SIG-M5 (cell line): ENCODE results near the gene CALCOCO1.

Experiments
- DNase-seq: peaks from one replicate; lab custom pipeline; 2025; lab: John Stamatoyannopoulos, UW

The CALCOCO1 gene

DNA sequence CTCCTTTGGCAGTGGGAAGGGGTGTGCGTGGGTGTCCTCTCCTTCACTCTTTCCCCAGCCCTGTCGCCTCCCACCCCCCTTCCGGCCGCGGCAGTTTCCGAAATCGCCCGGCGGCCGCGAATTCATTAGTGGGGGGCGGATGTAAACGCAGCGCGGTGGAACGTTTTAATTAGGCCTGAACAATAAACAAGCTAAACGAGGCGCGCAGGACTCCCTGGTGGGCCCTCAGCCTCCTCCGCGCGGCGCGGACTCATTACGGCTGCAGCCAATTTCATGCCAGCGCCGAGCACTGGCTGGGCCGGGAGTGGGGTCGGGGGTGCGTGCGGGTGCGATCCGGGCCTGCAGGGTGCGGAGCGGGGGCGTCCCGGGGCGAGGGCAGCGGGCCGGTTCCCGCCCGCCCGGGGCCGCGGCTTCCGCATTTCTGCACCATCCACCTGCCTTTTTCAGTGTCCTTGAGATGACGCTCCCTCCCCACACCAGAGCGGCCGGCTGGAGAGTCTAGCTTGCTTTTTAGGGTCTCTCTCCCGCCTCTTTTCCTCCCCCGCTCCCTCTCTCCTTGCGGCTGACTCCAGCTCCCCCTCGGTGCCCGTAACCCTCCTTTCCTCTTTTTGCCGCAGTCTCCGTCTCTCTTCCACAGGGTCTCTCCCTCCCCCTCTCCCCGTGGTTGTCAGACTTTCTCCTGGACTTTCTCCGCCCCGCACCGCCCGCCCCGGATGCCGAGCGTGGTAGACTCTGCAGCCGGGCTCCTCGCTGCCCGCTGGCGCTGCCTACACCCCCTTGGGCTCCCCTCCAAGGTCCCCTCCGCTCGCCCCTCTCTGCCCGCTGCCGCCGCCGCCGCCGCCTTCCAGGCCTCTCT lies 24.3 kb upstream of the CALCOCO1 start, which contains the start of gene CISTR:
TSS of gene CISTR (minus strand) at position 644 of the 856 bp plus-strand sequence.
- no peak for DNase-seq

DNA sequence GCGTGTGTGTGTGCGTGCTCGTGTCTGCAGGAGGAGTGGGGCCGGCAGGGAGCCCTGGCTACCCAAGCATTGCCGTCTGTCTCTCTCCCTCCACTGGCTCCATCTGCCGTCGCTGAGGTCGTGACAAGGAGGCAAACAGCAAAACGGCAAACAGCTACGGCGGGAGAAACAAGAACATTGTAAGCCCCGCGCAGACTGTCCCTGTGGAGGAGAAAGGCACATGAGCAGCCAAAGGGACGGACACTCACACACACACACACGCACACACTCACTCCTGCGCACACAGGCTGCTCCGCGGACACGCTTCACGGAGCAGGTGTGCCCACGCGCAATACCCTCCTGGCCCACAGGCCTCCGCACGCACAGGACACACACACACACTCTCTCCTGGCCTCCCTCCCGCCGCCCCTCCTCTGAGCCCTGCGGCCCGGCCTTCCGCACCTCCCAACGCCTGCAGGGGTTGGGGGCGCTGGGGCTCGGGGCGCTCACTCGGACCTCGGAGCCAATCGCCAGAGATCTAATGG lies 23.6 kb upstream of the CALCOCO1 start:
- DNase-seq: no peak

DNA sequence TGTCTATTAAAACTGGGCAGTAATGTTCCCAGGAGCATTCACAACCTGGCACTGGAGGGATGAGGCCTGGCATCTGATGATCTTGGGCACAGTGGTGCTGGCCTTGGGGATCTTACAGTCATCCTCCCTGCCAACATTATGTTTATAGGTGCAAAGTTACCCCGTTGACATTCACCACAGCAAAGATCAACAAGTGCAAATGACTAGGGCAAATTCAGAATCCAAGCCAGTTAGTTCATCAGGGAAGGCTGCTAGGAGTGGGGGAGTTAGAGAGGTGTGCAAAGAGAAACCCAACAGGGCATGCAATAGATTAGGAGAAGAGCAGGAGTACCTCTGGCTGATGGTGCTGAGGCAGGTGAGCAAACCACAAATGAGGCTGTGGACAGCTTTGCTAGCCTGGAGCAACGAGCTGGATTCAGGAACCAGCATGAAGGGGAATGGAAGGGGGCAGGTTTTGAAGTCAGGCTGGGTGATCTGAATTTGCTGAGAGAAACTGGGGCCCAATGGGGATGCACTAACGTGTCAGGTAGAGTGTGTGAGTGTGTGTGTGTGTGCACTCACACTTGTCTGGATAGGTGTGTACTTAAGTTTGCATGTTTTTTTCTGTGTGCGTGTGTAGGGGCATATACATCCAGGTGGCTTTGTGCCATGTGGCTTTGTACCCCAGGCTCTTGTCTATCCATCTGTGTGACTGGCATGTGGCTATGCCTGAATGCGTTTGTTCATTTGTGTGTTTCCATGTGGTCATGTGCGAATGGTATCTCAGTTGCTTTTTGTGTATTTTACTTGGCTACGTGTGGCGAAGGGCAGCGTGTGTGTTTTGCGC lies 22.9 kb upstream of the CALCOCO1 start:
- DNase-seq: no peak

DNA sequence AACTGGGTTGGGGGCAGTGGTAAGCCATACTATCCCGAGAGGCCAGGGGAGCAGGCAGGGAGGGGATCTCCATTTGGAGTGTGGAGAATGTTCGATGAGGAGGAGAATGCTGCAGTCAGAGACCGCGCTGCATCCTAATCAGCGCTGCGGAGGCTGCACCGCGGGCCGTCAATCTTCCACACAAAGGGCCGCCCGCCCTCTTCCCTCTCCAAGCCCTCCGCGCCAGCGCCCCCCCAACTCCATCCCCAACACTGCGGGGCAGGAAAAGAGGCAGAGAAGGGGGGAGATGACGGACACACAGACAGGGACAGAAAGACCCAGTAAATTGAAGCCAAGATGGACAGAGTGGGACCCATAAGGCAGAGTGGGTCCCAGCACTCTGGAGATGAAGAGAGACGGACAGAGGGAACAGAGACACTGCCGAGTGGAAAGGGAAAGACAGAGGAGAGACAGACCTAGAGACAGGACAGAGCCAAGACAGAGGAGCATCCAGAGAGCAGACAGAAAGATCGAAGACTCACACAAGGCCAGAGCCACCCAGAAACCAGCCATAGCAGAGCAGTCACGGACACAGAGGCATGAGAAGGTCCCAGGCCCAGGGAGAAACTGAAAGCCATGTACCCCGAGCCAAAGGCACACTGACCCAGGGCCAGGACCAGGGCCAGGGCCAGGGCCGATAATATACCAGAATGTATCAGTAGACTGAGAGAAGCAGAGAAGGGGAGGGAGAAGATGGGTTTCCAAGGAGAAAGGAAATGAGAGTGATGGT lies 21.0 kb upstream of the CALCOCO1 start:
- DNase-seq: no peak

DNA sequence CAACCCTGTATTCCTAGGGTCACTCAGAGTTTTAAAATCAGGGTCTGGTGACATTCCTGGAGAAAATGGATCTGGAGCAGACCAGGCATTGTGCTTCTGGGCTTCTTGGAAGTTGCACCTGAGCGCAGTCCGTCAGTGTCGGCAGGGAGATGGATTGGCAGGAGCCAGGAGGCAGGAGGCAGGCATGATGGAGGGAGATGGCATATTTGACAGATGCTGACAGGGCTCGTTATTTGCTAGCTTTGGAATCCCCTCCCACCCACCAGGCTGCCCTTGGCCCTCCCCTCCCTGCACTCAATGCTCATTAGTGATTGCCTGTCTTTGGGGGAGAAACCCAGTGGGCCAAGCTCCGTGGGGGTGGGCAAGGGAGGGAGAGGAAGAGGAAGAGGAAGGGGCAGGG lies 19.8 kb upstream of the CALCOCO1 start:
- DNase-seq: no peak

DNA sequence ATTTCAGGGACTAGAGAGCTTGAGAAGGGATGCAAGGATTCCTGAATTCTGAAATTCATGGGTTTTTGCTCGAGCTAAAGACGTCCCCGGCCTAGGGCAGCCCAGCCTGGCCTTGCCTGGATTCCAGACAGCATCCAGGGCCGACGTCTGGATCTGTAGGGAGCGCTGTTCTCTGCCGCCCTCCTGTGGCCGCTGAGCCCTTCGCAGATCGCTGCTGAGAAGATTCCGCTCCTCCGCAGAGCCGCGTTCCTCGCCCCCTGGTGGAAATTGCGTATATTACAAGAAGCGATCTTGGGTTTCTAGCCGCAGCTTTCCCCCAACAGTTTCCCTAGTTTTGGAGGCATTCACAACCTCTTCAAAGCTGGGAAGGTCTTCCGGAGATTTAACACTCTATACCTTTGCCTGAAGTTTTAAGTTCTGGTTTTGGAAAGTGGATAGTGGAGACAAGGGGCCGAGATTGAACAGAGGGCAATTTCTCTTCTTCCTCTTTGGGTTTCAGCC lies 19.4 kb upstream of the CALCOCO1 start:
- no peak for DNase-seq

DNA sequence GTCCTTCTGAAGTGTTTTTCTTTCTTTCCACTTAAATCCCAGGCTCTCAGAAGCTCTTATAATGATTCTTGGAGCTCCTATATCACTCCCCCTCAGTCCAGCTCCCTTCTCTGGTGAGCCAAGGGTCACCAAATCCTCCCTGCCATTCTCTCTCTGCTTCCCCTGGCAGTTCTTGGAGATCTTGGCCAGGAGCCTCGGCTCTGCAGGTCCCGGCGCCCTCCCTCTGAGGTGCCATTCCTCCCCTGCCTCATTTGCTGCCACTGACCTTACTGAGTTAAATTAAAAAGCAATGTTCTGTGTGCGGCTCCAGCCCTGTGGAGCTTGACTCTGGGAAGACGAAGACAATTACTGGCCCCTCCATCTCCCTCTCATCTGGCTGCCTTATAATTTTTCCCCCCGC lies 17.5 kb upstream of the CALCOCO1 start:
- no peak for DNase-seq

DNA sequence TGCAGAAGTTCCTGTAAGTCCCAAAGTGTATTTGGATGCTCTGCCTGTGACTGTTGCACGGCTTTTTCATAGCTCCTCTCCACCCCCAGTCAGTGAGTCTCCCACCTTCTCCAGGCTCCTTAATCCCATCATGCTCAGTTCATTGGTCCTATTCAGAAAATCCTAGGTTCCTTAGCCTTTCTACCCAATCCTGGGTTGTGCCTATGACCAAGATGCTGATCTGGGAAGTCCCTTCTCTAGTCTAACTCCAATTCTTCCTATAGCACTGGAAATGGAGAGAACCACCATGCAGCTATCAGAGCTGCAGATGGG lies 16.8 kb upstream of the CALCOCO1 start:
- no peak for DNase-seq

DNA sequence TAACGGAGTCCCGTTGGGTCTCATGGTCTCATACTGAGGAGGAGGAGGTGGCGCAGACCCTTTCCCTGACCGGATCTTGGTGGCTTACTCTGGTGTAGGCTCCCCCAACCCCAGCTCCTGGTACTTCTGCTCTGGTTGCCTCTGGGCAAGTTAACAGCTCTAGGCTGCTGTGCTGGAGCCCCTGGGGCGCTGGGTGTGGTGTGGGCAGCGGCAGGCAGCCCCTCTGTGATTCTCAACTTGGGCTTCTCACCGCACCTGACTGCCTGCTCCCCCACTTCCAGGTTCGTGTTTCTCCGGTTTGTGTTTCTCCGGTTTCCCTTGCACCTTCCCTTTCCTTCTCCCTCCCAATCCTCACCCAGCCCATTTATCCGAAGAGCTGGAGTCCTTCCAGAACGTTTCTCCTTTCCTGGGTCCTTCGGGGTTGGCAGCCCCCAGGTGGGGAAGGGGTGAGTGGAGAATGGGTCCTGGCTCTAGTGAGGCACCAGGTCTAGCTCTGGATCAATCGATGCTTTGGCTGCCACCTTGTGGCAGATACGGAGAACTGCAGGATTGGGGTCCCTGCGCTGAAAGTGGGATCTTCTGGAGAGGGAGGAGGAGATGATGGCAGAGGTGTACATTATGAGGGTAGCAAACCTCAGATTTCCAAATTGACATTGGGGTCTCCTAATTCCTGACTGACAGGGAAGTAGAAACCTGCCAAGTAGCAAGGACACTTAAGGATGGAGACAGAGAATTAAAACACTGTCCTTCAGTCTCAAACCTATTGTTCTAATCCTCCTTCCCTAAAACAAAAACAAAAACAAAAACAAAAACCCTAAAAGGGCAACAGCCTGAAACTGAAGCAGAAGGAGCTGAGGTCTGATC lies 16.2 kb upstream of the CALCOCO1 start:
- DNase-seq: peak; percentile 24

DNA sequence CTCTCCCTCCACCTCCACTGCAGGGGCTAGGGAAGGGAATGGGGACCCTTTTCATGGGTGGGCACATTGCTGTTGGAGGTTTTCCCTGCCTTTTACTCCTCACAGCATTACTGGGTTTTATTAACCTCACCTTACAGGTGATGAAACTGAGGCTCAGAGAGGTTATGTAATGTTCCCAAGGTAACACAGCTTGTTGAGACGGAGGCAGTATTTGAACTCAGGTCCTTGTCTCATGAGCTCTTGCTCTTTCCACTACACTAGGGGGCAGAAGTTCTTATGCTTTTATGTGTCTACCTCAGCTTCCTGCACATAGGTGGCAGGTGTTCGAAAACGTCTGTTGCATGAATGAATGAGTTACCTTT lies 12.9 kb upstream of the CALCOCO1 start:
- no peak for DNase-seq

DNA sequence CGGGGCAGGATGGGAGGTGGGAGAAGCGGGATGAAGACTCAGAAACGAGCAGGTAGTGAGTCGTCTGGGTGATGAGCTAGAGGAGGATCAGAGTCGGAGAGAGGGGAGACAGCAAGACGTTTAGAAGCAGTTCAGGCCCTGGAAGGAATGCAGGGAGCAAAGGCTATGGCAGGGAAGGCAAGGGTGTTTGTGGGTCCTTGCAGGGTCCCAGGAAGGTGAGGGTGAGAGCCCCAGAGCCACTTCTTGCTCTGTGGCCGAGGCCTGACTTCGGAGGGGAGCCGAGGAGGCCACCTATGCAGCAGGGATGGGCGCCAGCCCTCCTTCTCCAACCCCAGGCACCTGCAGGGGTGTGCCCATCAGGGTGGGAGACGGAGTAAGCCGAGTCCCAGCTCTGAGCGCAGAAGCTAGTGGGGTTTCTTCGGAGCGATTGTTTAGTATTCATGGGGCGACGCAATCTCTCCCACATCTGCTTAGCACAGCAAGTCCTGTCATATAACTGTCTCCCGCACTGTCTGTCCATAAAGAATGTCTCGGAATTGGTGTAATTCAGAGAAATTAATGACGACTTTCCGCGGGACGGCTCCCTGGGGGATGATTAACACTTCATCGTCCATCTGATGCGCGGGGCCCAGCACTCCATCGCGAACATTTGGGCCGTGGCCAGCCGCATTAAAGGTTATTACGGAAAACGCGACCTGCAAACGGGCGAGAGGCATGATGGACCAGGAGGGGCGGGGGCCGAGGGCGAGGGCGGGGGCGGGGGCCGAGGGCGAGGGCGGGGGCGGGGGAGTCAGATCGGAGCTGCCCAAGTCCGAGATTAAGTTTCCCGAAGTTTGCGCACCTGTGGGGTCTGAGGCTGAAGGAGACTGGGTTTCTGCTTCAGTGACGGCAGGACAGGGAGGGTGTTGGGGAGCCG lies 12.2 kb upstream of the CALCOCO1 start:
- DNase-seq: no peak

DNA sequence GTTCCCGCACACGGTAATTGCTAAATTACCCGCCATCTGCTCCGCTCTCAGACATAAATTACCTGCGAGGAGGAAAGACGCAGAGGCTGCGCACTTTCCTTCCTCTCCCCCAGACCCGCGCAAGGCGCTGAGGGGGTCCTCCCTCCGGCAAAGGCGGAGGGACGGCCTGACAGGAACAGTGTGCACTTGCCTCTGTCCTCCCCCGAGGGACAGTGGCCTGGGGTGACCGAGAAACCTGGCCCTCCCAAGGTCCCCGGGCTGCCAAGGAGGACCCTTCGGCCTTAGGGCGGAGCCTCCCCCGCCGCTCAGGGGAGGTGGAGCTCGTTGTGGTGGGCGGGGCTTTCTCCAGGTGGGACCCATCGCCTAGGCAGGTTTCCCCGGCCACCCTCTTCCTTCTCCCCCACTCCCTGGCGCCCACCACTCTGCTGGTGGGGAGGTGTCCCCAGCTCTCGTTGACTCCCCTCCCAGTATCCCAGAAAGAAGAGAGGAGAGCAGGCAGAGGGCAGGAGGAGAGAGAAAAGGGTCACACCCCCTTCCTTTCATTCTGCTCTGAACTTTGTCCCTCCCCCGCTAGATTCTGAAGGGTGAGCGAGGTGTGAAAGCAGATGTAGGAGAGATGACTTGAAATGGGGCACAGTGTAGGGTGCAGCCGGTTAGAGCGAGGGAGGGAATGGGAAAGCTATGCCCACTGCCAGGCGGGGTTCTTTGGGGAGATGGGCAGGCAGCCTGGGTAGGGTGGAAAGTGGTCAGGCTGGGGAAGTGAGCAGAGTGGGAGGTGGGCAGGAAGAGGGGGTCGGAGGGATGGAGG lies 11.4 kb upstream of the CALCOCO1 start:
- no peak for DNase-seq

DNA sequence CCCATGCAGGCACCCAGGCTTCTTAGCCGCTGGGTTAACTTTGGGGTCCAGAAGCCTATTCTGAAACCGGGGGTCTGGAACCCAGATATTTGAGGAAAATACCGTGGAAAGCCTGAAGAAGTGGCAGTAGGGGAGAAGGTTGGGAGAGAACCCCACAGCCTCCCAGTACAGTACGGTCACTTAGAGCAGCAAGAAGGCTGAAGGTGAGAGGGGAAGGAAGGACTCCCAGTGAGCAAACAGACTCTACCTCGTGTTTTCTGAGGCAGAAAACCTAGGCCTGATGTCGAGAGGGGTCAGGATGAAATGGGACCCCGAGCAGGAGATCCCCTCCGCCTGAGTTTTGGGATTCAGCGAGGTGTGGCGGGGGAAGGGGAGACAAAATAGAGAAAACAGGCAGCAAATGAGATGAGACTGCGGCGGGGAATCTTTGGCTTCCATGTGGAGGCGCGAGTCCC lies 10.7 kb upstream of the CALCOCO1 start:
- no peak for DNase-seq

DNA sequence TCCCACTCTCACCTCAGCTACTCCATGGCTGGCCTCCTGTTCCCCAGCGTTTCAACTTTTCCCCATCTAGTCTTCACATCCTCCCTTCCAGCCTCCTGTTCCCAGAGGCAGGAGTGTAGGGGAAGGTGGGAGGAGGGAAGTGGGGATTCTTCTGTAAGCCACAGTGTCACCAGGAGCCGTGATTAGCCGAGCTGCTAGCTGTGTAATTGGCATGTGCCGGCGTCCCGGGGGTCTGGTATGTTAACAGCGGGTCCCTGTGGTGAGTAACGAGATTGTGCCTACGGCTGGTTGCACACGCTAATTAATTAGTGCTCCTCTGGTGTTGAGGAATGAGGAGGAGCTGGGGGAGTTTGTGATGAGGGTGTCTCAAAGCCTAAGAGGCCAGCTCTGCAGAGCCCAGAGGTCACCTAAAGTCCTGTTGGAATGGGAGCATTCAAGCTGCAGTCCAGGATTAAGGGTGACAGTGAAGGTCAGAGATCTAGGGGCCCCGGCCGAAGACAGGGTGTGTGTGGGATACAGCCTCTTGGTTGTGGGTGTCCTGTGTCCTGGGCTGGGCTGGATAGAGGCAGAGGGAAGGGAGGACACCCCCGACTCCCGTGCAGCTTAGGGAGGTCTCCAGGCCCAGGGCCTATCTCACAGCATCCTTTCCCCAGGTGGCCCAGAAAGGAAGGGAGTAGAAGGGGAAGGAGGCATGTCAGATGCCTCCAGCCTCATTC lies 10.0 kb upstream of the CALCOCO1 start:
- DNase-seq: no peak

DNA sequence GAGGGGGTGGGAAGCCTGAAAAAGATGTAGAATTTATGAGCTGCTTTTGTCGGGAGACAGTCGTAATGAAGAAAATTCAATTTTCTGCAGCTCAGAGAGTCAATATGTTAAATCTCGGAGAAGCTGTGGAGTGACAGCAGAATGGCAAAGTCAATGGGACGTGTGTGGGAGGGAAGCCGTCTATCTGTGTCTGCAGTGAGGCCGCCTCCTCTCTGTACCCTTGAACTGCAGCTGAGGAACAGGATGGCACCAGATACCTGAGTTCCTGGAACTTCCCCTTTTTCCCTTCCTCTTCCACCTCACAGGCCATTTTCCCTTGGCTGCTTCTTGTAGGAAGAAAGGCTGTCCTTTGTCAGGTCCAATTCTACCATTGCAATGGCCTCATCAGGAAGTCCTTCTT lies 9.3 kb upstream of the CALCOCO1 start:
- no peak for DNase-seq

DNA sequence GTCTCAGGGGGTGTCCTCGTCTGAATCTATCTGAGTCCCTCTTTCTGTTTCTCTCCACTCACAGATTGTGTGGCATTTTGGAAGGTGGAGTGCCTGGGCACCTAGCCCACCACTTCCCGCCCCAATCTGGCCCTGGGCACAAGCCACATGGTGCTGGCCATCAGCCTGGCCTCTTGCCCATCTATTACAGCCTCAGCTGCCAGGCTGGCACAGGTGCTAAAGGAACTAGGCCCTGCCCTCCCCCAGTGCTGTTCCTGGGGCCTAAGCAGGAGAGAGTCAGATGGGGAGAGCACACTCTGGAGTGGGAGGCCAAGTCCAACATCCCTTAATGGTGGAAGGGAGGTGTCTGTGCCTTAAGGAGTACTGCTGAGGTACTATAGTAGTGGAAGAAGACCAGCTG lies 8.3 kb upstream of the CALCOCO1 start:
- no peak for DNase-seq

DNA sequence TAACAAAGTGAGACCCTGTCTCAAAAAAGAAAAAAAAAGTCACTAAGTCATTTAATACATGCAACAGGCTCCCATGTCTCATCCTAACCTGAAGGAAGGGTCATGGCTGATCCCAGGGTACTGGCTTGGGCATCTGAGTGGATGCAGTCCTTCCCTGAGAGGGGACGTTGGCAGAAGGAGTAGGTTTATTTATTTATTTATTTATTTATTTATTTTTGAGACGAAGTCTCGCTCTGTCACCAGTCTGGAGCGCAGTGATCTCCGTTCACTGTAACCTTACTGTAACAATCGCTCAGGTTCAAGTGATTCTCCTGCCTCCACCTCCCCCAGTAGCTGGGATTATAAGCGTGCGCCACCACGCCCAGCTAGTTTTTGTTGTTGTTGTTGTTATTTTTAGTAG lies 7.2 kb upstream of the CALCOCO1 start:
- DNase-seq: no peak

DNA sequence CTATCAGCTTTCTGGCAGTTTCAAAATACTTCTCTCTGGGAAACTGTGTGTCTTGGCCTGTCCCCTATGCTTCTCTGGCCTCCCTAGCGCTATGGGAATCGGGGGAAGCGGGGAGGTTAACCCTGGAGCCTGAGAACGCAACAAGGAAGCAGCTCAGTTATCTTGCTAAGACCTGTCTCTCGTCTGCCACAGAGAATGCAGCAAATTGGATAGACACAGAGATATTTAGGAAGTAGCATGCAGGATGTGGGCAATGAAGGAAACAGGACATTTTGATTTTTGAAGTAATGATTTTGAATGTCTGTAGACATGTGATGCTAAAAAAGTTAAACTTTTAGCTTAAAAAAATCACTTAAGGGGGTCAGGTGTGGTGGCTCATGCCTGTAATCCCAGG lies 6.6 kb upstream of the CALCOCO1 start:
- no peak for DNase-seq
